ENCODE data around the gene GPR146. TPM values are rescaled to one million over a fixed set of nuclear protein-coding genes. Genes with fewer than 3 reads are reported as not detected.

Gene GPR146
- 1.3 and 6.8 TPM in 2 replicates for total RNA-seq (ENCODE audit: low replicate concordance)

GRCh38 chr7:1044189-1045068, at the start of gene GPR146:
Gene GPR146, plus strand, starts transcription at chr7:1044546. Its CDS starts 12,970 bp downstream, at chr7:1057516.

GRCh38 chr7:1087952-1088920, 43.9 kb downstream of the GPR146 start, which contains the start of gene GPER1:
Gene GPER1, plus strand, starts transcription at chr7:1088113. Its CDS starts 3,616 bp downstream, at chr7:1091729.

Other genes starting within 250 kb of the GPR146 start
- gene SUN1, start 212.1 kb upstream of the GPR146 start, total RNA-seq (ENCODE audit: low replicate concordance): 131 and 176 TPM in 2 replicates
- 19.4 and 29.1 TPM in 2 replicates for gene GET4, start 168.0 kb upstream of the GPR146 start, total RNA-seq (ENCODE audit: low replicate concordance)
- 2.3 and 4.0 TPM in 2 replicates for gene ADAP1, start 89.9 kb upstream of the GPR146 start, total RNA-seq (ENCODE audit: low replicate concordance)
- gene COX19, start 69.0 kb upstream of the GPR146 start, total RNA-seq (ENCODE audit: low replicate concordance): 5.5 and 7.4 TPM in 2 replicates
- gene CYP2W1, start 61.4 kb upstream of the GPR146 start, total RNA-seq (ENCODE audit: low replicate concordance): not detected in 2 replicates
- gene GPER1, start 43.6 kb downstream of the GPR146 start, total RNA-seq (ENCODE audit: low replicate concordance): 0.83 and 7.1 TPM in 2 replicates
- 10.1 and 28.6 TPM in 2 replicates for gene ZFAND2A, start 115.7 kb downstream of the GPR146 start, total RNA-seq (ENCODE audit: low replicate concordance)
- not detected in 2 replicates for gene UNCX, start 188.3 kb downstream of the GPR146 start, total RNA-seq (ENCODE audit: low replicate concordance)

All from smooth muscle cell of the coronary artery (primary cell).